ENCODE measurements around the gene IL16. TPM values are rescaled to one million over a fixed set of nuclear protein-coding genes. Genes with fewer than 3 reads are reported as not detected.

Gene IL16
- total and polyA plus RNA-seq, 9 of the 15 experiments (the other 6 are each of a cell fraction or from before 2014, with no cell fraction given), result 1.4 to 18.8 (median 10.6) TPM

DNA sequence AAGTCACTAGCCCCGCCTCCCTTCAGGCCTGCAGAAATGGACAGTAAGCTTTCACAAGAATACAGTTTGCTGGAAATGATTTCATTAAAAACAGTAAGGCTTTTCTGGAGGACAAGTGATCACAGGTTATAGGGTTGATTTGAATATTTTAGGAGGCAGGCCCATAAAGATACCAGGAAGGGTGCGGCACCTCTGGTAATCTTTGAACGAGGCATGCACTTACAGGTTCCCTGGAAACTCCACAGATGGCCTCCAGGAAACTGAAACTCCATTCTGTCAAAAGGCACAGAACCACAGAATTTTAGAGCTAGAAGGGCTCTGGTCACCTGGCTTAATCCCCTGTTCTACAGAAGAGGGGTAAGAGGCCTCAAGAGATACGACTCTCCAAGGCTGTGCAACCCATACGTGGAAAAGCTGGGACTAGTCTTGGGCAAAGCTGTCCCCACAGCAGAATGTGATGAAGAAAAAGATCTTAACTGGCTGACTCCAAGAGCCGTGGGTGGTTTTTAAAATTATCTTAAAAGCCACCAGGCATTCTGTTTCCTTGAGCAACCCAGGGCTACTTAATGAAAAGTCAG, 126.1 kb downstream of the IL16 start:
- in situ Hi-C loops (cut with MboI), result no loop called here
- TF ChIP-seq BACH1 (tag; IDR thresholded peaks at IDR 0.05) (no peak), CBFA2T3 (IDR thresholded peaks at IDR 0.05) (peak; percentile 42; the same call in 1 of the 2 replicates), TAL1 (IDR thresholded peaks at IDR 0.05) (peak; percentile 20; the same call in 1 of the 2 replicates), ZNF79 (CRISPR knock-in tag; IDR thresholded peaks at IDR 0.05; ENCODE audit: low read depth) (no peak), FUS (optimal IDR thresholded peaks at IDR 0.05; ENCODE audit: low read depth, low read length) (no peak), FOS (IDR thresholded peaks at IDR 0.05; ENCODE audit: extremely low read depth, insufficient read length) (no peak), ETV6 (IDR thresholded peaks at IDR 0.05; ENCODE audit: borderline replicate concordance in 1 of 2, low read depth in 2 of 2, low read length in 1 of 2) (no peak), ETV6 (CRISPR knock-in tag; IDR thresholded peaks at IDR 0.05; ENCODE audit: borderline replicate concordance) (no peak), NFXL1 (CRISPR knock-in tag; IDR thresholded peaks at IDR 0.05) (no peak), CBX8 (IDR thresholded peaks at IDR 0.05; ENCODE audit: borderline replicate concordance, extremely low read depth, low read depth, low read length, poor library complexity, severe bottlenecking) (no peak)
- TF ChIP-seq, protein P1, sequence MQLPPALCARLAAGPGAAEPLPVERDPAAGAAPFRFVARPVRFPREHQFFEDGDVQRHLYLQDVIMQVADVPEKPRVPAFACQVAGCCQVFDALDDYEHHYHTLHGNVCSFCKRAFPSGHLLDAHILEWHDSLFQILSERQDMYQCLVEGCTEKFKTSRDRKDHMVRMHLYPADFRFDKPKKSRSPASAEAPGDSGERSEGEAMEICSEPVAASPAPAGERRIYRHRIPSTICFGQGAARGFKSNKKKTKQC (CRISPR knock-in tag; IDR thresholded peaks at IDR 0.05), result no peak
- TF ChIP-seq, protein P2, sequence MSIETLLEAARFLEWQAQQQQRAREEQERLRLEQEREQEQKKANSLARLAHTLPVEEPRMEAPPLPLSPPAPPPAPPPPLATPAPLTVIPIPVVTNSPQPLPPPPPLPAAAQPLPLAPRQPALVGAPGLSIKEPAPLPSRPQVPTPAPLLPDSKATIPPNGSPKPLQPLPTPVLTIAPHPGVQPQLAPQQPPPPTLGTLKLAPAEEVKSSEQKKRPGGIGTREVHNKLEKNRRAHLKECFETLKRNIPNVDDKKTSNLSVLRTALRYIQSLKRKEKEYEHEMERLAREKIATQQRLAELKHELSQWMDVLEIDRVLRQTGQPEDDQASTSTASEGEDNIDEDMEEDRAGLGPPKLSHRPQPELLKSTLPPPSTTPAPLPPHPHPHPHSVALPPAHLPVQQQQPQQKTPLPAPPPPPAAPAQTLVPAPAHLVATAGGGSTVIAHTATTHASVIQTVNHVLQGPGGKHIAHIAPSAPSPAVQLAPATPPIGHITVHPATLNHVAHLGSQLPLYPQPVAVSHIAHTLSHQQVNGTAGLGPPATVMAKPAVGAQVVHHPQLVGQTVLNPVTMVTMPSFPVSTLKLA (conservative IDR thresholded peaks at IDR 0.05), result no peak
- POLR2A ChIA-PET, result interaction anchor here (1.0 kb wide), 1 partner anchor 12 kb away, joined by 3 read pairs; no protein-coding TSS in a partner anchor
- Histone ChIP-seq H3K9me3 (replicated peaks; ENCODE audit: control insufficient read depth, insufficient read depth, low read depth, low read length) (no peaks in the 10 kb centered on the region), H3K4me3 (peak overlapping the region; percentile 2; the same call in 1 of the 2 replicates), H2AFZ (ENCODE audit: low read depth, low read length) (peak overlapping the region; percentile 41; the same call in 1 of the 2 replicates), H3K36me3 (ENCODE audit: control insufficient read depth, insufficient read depth, low read length) (peaks cover 8% of the 10 kb centered on the region; the same call in 1 of the 3 replicates), H3K9me1 (ENCODE audit: control insufficient read depth, insufficient read depth, low read length) (no peaks in the 10 kb centered on the region), H3K9ac (ENCODE audit: insufficient read depth in 1 of 2, low read depth in 2 of 2, low read length in 2 of 2) (peak overlapping the region in 1 of 2 experiments; percentile 37; a peak in 2 of 4 replicates), H3K79me2 (ENCODE audit: control insufficient read depth, insufficient read depth, low read length) (no peaks in the 10 kb centered on the region), H3K4me1 (replicated peaks in 1 of 2; ENCODE audit: control insufficient read depth in 2 of 2, insufficient read depth in 2 of 2, low read length in 2 of 2) (peaks cover 11 to 12% of the 10 kb centered on the region in 2 experiments; a peak in 4 of 5 replicates), H3K27ac (ENCODE audit: extremely low read depth, low read depth, low read length) (peak overlapping the region; percentile 17; the same call in 1 of the 3 replicates), H3K4me2 (ENCODE audit: insufficient read depth, low read length) (peak overlapping the region; percentile 36), H3K27me3 (ENCODE audit: control insufficient read depth in 2 of 2, insufficient read depth in 2 of 2, low read length in 2 of 2) (no peaks in the 10 kb centered on the region), H4K20me1 (replicated peaks; ENCODE audit: control insufficient read depth, insufficient read depth, low read length) (no peaks in the 10 kb centered on the region)
- CTCF ChIA-PET (ENCODE audit: low intra/inter-chr PET ratio), result no interaction called here
- WGBS (ENCODE audit: insufficient coverage, low coverage, missing lambda C conversion rate), result 26% methylated on average over 6 of the region's 6 CpGs
- ATAC-seq (no peak), DNase-seq (ENCODE audit: extremely low read depth in 1 of 4, low spot score in 3 of 4) (peak in 2 of 4 experiments; percentile 24 to 46), FAIRE-seq (peak; percentile 48)
- no TSS peak for BruUV-seq (replicated peaks)
- intact Hi-C loops (cut with micrococcal nuclease), result loop anchor here (10.0 kb wide), 1 partner anchor 338 kb away; the partner anchor contains the start of gene MESD
